OCI-M1 (cell line): ENCODE data around the gene XK.
"Not testable (repeated sequence)": the region's sequence is repeated elsewhere in the genome, so short reads cannot be mapped to it uniquely, and the experiment has no call there.

Experiments
- DNase-seq: peaks from one replicate; lab custom pipeline; 2025; lab: John Stamatoyannopoulos, UW

The XK gene

DNA sequence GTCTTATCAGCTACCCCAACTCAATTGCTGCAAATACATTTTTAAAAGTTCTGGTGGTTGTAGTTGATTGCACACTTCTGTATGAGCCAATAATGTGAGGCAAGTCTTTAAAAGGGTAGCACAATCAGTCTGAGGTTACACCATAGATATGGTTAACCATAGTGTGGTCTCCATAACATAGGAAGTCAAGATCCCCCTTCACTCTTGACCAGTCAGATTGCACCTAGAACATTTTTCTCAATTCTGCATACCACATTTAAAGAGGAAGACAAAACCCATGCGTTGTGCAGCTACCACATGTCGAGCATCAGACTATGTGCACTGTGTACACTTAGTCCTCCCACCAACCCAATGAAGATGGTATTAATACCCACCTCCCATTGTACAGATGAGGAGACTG is 67.8 kb downstream of the XK start:
- peak; percentile 54 for DNase-seq

DNA sequence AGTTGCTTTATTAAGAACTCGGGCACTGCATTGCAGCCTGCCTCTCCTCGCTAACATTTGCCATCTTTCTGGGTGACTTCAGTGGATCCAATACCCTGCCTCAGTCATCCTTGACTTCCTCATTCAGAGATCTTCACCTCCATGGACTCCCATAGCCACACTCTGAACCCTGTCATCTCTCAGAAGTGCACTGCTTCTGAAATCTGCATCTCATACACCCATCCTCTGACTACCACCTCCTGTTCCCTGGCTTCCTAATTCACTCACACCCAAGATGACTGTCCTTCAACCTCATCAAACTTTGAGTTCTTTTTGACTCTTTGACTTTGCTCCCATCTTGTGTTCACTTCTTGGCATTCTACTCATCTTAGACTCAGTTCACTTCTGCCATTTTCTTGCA is 68.9 kb downstream of the XK start:
- peak; percentile 58 for DNase-seq

DNA sequence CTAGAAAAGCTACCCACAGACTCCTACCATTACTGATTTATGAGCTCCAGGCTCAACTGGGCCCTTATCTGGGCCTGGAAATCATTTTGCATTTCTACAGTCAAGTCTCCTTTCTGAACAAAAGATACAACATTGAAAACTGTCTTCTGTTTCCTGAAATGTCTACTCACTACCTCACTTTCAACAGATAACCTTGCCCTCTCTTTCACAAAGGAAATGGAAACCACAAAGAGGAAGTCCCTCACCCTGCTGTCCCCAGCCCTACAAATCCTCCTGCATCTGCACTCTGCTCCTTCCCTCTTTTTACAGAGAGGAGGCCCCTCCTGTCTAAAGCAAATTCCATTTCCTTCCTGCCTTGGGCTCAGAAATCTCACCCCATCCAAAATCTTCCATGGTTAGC is 69.4 kb downstream of the XK start:
- DNase-seq: peak; percentile 91

DNA sequence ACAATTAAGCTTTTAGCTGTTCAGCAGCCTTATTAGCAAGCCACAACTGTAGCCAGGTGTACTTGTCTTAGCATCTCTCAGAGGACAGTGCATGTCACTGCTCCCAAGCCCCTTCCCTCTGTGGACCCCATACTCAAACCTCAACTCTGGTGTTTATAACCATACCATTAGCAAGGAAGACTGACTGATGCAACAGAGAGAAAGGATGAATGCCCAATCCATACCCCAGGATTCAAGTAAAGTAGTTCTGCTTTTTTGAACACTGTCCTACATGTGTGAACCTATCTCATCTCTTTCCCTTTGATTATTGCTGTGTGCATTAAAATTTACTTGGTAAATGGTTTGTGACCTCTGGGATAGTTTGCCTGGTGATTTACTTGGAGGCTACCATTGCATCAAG is 71.5 kb downstream of the XK start:
- DNase-seq: peak; percentile 77

DNA sequence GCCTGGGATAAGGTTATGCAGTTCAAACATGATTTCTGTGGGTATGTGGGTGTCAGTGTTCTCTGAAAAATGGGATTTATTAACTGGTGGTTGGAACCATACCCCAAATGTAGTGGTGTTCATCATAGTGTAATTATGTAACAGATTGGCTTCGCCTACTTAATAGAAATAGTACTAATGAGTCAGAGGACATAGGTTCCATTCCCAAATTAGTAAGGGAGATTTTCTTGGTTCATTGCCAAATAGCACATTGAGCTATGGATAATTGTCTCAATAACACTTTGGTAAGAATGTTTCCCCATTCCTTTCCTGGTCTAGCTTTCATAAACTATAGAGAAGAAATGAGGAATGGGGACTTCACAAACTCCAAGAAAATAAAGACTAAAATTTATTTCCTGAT is 73.8 kb downstream of the XK start:
- DNase-seq: no peak

DNA sequence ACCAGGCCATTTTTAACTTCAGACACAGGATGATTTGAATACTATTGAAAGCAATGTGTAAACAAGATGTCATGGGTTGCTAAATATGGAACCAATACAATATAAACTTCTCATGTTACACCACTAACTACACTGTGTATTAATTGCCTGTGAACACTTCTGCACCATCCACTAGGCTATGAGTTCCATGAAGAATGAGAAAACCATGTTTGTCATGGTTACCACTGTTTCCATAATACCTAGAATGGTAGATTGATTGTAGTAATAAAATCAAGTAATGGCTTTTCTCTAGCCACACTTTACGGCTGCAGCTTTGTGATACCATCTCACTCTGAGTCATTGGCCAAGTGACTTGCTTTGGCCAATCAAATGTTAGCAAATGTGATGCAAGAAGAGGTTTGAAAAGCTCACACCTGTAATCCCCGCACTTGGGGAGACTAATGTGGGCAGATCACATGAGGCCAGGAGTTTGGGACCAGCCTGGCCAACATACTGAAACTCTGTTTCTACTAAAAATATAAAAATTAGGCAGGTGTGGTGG is 74.4 kb downstream of the XK start:
- peak; percentile 23 for DNase-seq

DNA sequence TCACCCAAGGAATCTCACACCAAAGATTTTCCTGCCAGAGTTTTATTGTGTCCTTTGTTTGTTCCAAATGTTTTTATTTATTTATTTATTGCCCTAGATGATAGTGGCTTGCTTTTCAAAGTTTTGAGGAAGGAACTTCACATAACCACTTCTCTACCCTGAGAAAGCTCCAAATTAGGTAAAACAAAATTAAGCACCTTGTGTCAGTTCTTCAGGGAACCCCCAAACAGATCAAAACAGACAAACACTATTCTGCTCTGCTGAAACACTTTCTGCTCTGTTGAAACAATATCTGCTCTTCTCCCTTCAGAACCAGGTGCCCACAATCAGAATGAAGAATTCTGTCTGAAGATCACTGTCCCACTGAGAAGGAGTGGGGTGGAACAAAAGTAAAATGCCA is 77.8 kb downstream of the XK start:
- peak; percentile 28 for DNase-seq

DNA sequence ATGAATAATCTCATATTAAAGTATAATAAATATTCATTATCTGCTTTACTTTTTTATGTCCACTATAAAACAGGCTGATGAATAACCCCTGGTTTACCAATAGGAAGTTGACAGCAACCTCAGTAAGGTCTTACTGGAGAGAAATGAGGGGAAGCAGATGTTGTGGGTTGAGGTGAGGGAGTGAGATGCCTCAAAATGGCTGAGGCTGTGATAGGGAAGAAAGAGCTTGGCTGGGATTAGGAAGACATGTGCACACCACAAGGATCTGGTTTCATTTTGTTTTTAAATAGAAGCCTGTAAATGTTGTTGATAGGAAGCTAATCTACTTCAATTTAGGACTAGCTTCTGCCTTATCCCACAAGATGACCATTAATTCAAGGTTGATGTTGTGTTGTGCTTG is 79.9 kb downstream of the XK start:
- peak; percentile 51 for DNase-seq

DNA sequence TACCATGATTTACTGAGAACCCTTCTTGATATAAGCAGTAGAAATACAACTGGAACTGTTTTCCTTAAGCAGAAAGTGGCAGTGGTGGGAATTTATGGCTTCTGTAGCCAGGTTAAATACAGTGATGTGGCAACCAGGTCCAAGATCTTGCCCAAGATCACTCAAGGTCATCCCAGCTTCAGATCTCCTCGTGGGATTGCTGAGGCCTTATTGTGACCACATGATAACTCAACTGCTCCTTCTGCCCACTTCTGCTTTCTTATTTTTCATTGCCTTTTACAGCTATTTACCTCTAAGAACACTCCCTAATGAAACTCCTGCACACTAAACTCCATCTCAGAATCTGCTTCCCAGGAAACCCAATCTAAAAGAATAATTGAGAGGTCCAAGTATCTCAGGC is 81.8 kb downstream of the XK start:
- peak; percentile 64 for DNase-seq

DNA sequence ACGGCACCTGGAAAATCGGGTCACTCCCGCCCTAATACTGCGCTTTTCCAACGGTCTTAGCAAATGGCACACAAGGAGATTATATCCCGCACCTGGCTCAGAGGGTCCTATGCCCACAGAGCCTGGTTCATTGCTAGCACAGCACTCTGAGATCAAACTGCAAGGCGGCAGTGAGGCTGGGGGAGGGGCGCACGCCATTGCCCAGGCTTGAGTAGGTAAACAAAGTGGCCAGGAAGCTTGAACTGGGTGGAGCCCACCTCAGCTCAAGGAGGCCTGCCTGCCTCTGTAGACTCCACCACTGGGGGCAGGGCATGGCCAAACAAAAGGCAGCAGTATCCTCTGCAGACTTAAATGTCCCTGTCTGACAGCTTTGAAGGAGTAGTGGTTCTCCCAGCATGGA is 83.3 kb downstream of the XK start:
- not testable (repeated sequence) for DNase-seq

DNA sequence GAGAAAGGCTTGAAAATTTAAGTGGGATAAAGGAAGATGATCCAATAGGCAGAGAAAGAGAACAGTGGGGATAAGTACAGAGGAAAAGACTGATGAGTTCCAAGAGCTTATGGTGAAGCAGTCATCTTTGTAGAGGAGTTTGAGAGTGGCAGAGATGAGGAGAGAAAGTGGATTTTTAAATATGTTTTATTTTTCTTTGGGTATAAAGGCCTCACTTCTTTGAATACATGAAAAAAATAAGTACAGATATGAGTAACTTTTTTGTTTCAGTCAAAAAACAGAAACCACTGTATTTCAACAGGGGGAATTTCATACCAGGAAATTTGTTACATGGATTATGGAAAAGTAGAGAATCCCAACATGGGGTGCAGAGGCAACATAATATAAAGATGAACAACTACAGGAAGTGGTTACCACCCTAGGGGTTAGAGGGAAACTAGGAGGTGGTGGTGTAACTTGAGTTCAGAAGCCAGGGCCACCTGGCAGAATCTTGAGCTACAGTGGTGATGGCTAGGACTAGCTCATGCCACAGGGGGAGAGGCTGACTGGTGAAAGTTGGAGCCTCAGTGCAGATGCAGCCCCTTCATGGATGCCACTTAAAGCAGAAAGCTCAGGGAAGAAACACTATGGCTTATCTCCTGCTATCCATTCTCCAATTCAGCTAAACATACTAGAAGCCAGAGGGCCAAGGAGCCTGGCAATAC is 90.8 kb downstream of the XK start:
- no peak for DNase-seq

DNA sequence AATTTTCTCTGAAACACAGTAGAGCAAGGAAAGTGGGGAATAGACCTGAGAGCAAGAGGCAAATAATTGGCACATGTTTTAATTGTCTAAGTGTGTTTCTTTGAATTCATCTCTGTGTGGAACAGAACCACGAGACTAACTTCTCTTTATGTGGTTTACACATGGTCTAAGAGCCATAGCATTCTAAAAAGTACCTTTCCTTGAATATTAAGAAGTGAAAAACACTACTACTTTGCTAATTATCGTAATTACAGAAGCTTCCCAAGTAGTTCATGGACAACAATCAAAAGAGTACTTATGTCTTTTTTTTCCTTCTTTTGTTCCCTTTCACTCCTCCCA is 91.4 kb downstream of the XK start:
- no peak for DNase-seq

DNA sequence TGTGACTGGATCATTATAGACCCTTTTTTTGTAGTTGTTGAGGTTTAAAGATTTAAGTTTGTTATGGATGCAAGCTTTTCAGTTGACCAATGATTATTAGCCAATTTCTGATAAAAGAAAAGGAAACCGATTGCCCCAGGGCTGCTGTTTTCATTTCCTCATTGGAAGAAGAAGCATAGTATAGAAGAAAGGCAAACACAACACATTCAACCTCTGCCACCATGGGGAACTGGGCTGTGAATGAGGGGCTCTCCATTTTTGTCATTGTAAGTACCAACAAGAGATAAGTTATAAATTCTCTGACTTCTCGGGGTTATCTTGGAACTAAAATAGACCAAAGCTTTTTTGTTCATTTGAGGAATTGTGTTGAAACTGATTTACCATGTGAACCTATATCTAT is 94.3 kb downstream of the XK start, which contains the start of gene CYBB:
Gene CYBB, plus strand, starts transcription at position 203 of the 400 bp plus-strand sequence. Its CDS starts 19 bp downstream, at position 222.
- no peak for DNase-seq

DNA sequence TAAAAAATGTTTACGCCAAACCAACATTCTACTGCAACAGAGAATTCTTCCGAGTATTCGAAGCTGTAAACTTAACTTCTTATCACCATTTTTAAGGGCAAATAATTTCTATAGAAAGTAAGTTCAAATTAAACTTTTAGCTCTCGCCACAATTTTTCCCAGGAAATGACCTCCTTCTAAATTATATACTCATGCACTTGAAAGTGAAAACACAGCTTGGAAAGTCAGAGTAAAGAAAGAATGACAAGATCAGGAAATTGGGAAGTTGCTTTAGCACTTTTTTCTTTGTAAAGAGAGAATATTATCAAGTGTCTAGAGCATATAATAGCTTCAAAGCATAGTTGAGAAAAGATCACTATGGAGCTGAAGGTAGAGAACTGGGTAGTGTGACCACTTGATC is 95.5 kb downstream of the XK start:
- no peak for DNase-seq
